Measurements from ENCODE around the gene TRAIP. TPM values are rescaled to one million over a fixed set of nuclear protein-coding genes. Genes with fewer than 3 reads are reported as not detected.

TRAIP gene
- total RNA-seq, 2 donors from 2014 or later = 0.98 to 2.0 TPM

GRCh38 chr3:49901366-49902339, 45.3 kb upstream of the TRAIP start:
- Histone ChIP-seq H3K27ac (peak overlapping the region in 1 of 2 donors; percentile 42), H3K4me1 (peaks cover 0 to 48% of the 10 kb centered on the region in 2 donors)
- TF ChIP-seq, protein P1, sequence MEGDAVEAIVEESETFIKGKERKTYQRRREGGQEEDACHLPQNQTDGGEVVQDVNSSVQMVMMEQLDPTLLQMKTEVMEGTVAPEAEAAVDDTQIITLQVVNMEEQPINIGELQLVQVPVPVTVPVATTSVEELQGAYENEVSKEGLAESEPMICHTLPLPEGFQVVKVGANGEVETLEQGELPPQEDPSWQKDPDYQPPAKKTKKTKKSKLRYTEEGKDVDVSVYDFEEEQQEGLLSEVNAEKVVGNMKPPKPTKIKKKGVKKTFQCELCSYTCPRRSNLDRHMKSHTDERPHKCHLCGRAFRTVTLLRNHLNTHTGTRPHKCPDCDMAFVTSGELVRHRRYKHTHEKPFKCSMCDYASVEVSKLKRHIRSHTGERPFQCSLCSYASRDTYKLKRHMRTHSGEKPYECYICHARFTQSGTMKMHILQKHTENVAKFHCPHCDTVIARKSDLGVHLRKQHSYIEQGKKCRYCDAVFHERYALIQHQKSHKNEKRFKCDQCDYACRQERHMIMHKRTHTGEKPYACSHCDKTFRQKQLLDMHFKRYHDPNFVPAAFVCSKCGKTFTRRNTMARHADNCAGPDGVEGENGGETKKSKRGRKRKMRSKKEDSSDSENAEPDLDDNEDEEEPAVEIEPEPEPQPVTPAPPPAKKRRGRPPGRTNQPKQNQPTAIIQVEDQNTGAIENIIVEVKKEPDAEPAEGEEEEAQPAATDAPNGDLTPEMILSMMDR (IDR thresholded peaks at IDR 0.05) = no peak

GRCh38 chr3:49900491-49901153, 44.3 kb upstream of the TRAIP start:
- no peaks in the 10 kb centered on the region for H3K36me3 ChIP-seq
- no peak overlapping the region for H3K4me3 ChIP-seq
- H3K9me3 ChIP-seq = no peaks in the 10 kb centered on the region
- no peak for DNase-seq (ENCODE audit: low spot score)
- TF ChIP-seq, protein P1 (IDR thresholded peaks at IDR 0.05) = no peak
- no peaks in the 10 kb centered on the region for H3K27me3 ChIP-seq
- peaks cover 0 to 39% of the 10 kb centered on the region in 2 donors for H3K4me1 ChIP-seq
- H3K27ac ChIP-seq = peak overlapping the region in 1 of 2 donors; percentile 42

More at GRCh38 chr3:49901366-49902339, 45.3 kb upstream of the TRAIP start:
- no peaks in the 10 kb centered on the region for H3K9me3 ChIP-seq
- no peaks in the 10 kb centered on the region for H3K36me3 ChIP-seq
- no peaks in the 10 kb centered on the region for H3K27me3 ChIP-seq
- DNase-seq (ENCODE audit: low spot score) = no peak
- no peak overlapping the region for H3K4me3 ChIP-seq

- Histone ChIP-seq H3K27ac (no peak overlapping the region), H3K36me3 (no peaks in the 10 kb centered on the region), H3K4me3 (no peak overlapping the region), H3K27me3 (no peaks in the 10 kb centered on the region), H3K4me1 (peaks cover 0 to 34% of the 10 kb centered on the region in 2 donors), H3K9me3 (no peaks in the 10 kb centered on the region)
- DNase-seq (ENCODE audit: low spot score) = no peak
- TF ChIP-seq, protein P1 (IDR thresholded peaks at IDR 0.05) = peak in 1 of 2 donors; percentile 35
These were observed 43.5 kb upstream of the TRAIP start for GRCh38 chr3:49899815-49900214.

GRCh38 chr3:49898991-49899390, 42.6 kb upstream of the TRAIP start:
- Histone ChIP-seq H3K27ac (no peak overlapping the region), H3K27me3 (no peaks in the 10 kb centered on the region), H3K4me1 (peaks cover 0 to 28% of the 10 kb centered on the region in 2 donors), H3K36me3 (no peaks in the 10 kb centered on the region), H3K9me3 (no peaks in the 10 kb centered on the region), H3K4me3 (no peak overlapping the region)
- TF ChIP-seq, protein P1 (IDR thresholded peaks at IDR 0.05) = no peak
- no peak for DNase-seq (ENCODE audit: low spot score)

DNA sequence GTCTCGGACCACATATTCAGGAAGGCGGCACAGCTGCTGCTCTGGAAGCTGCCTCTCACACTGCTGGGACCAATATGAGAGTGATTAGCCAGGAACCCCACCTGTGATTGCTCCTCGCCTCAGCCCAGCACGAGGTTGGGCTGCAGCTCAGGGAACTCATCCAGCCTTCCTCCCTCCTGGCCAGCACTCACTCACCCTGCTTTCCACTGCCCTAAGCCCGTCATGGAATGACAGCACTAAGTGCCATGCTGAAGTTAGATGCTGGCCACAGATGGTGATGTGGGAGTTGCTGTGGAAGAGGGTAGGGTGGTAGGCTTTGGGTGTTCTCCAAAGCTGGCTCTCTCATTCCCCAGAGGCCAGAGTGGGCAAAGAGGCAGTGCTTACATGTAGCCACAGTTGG, 40.0 kb upstream of the TRAIP start:
- peaks cover 0 to 13% of the 10 kb centered on the region in 2 donors for H3K4me1 ChIP-seq
- TF ChIP-seq, protein P1 (IDR thresholded peaks at IDR 0.05) = no peak
- H3K27me3 ChIP-seq = no peaks in the 10 kb centered on the region
- H3K27ac ChIP-seq = no peak overlapping the region
- no peaks in the 10 kb centered on the region for H3K36me3 ChIP-seq
- H3K4me3 ChIP-seq = no peak overlapping the region
- DNase-seq (ENCODE audit: low spot score) = no peak
- no peaks in the 10 kb centered on the region for H3K9me3 ChIP-seq
